ENCODE measurements around the gene P2RX6. TPM values are rescaled to one million over a fixed set of nuclear protein-coding genes. Genes with fewer than 3 reads are reported as not detected.

P2RX6 gene
- total and polyA plus RNA-seq, 12 donors: 0.07 to 7.7 (median 3.2) TPM

DNA sequence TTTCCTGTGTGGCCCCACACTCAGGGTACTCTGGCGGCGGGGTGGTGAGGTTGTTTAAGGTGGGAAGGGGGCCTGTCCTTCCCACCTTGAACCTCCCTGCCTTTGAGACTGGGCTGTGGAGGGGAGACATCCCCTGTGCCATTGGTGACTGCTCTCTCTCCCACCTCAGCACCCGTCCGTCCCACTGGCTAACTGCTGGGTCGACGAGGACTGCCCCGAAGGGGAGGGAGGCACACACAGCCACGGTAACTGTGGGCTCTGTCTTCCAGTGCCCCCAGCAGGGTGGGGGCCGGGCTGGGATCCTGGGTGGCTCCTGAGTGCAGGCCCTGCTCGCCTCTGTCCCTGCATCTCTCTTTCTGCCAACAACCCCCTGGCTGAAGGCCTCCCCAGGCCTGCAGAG lies 7.5 kb downstream of the P2RX6 start:
- Histone ChIP-seq H3K4me1 (peaks cover 0 to 4% (median 0%) of the 10 kb centered on the region in 9 donors), H3K27ac (no peak overlapping the region), H3K36me3 (no peaks in the 10 kb centered on the region), H3K9me3 (no peaks in the 10 kb centered on the region), H3K27me3 (no peaks in the 10 kb centered on the region), H3K4me3 (no peak overlapping the region)
- intact Hi-C loops (cut with DNase I): loop anchor here in 1 of 10 donors (10.0 kb wide), 1 partner anchor 78 kb away; no protein-coding TSS in a partner anchor
- TF ChIP-seq, protein P1, sequence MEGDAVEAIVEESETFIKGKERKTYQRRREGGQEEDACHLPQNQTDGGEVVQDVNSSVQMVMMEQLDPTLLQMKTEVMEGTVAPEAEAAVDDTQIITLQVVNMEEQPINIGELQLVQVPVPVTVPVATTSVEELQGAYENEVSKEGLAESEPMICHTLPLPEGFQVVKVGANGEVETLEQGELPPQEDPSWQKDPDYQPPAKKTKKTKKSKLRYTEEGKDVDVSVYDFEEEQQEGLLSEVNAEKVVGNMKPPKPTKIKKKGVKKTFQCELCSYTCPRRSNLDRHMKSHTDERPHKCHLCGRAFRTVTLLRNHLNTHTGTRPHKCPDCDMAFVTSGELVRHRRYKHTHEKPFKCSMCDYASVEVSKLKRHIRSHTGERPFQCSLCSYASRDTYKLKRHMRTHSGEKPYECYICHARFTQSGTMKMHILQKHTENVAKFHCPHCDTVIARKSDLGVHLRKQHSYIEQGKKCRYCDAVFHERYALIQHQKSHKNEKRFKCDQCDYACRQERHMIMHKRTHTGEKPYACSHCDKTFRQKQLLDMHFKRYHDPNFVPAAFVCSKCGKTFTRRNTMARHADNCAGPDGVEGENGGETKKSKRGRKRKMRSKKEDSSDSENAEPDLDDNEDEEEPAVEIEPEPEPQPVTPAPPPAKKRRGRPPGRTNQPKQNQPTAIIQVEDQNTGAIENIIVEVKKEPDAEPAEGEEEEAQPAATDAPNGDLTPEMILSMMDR (IDR thresholded peaks at IDR 0.05): no peak
- WGBS, 2 donors: 76% methylated on average over 10 of the region's 10 CpGs
- ATAC-seq (no peak), DNase-seq (no peak)

GRCh38 chr22:21022955-21023614 lies 8.1 kb downstream of the P2RX6 start:
- no peak overlapping the region for H3K27ac ChIP-seq
- ATAC-seq (no peak), DNase-seq (no peak)
- intact Hi-C loops (cut with DNase I): loop anchor here in 1 of 10 donors (10.0 kb wide), 1 partner anchor 78 kb away; no protein-coding TSS in a partner anchor
- 88% methylated on average over 12 to 13 of the region's 13 CpGs for WGBS, 2 donors
- H3K9me3 ChIP-seq: no peaks in the 10 kb centered on the region
- no peaks in the 10 kb centered on the region for H3K36me3 ChIP-seq
- H3K27me3 ChIP-seq: no peaks in the 10 kb centered on the region
- H3K4me1 ChIP-seq: peaks cover 0 to 8% (median 0%) of the 10 kb centered on the region in 9 donors
- TF ChIP-seq, protein P1 (IDR thresholded peaks at IDR 0.05): no peak
- H3K4me3 ChIP-seq: no peak overlapping the region

DNA sequence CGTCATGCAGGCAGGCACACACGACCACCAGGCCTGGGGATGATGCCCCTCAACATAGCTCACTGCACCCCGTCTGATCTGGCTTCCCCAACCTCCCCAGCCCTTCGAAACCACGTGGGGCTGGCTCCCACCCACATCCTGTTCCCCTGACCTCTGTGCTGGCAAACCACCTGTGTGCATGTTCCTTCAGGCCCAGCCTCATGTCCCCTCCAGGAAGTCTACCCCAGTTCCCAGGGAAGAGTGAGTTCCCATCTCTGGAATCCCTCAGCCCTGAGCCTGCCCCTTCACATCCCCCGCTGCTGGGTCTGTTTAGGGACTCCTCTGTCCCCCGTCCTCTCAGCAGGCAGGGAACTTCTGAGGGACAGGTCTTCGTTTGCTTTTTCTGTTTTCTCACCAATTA lies 10.3 kb downstream of the P2RX6 start:
- no peak overlapping the region for H3K4me3 ChIP-seq
- ATAC-seq (no peak), DNase-seq (no peak)
- no peaks in the 10 kb centered on the region for H3K9me3 ChIP-seq
- peaks cover 0 to 14% (median 3%) of the 10 kb centered on the region in 7 donors for H3K27me3 ChIP-seq
- no peak overlapping the region for H3K27ac ChIP-seq
- TF ChIP-seq, protein P1 (IDR thresholded peaks at IDR 0.05): no peak
- intact Hi-C loops (cut with DNase I): loop anchor here in 1 of 10 donors (10.0 kb wide), 1 partner anchor 80 kb away; no protein-coding TSS in a partner anchor
- 72 to 79% methylated on average over 8 of the region's 8 CpGs for WGBS, 2 donors
- H3K36me3 ChIP-seq: no peaks in the 10 kb centered on the region
- H3K4me1 ChIP-seq: peaks cover 0 to 8% (median 0%) of the 10 kb centered on the region in 9 donors

DNA sequence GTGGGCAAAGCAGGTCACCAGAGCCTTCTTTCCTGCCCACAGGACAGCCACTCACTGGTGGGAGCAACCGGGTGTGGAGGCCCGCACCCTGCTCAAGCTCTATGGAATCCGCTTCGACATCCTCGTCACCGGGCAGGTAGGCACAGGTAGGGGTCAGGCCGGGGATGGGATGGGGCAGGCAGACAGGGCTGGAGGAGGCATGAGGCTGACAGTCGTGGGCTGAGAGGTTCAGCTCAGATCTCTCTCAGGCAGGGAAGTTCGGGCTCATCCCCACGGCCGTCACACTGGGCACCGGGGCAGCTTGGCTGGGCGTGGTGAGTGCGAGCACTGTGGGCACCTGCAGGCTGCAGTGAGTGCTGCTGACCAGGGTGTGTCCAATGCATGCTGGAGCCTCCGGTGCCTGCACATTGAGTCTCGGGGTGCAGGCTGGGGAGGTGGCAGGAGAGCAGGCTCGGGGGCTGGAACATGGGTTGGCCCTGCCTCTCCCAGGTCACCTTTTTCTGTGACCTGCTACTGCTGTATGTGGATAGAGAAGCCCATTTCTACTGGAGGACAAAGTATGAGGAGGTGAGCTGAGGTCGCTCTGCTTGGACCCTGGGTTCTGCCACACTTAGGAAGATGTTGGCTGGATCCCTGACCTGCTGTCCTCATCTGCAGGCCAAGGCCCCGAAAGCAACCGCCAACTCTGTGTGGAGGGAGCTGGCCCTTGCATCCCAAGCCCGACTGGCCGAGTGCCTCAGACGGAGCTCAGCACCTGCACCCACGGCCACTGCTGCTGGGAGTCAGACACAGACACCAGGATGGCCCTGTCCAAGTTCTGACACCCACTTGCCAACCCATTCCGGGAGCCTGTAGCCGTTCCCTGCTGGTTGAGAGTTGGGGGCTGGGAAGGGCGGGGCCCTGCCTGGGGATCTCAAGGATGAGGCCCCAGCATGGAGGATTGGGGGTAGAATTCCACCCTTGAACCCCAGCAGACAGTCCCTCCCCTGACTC lies 11.1 kb downstream of the P2RX6 start:
- TF ChIP-seq, protein P1 (IDR thresholded peaks at IDR 0.05): no peak
- Histone ChIP-seq H3K27me3 (peaks cover 0 to 22% (median 11%) of the 10 kb centered on the region in 7 donors), H3K9me3 (no peaks in the 10 kb centered on the region), H3K4me1 (peaks cover 0 to 8% (median 0%) of the 10 kb centered on the region in 9 donors), H3K36me3 (no peaks in the 10 kb centered on the region), H3K27ac (no peak overlapping the region), H3K4me3 (no peak overlapping the region)
- 91 to 92% methylated on average over 27 of the region's 27 CpGs for WGBS, 2 donors
- no peak for DNase-seq
- ATAC-seq: no peak
- intact Hi-C loops (cut with DNase I): loop anchor here in 1 of 10 donors (10.0 kb wide), 1 partner anchor 81 kb away; no protein-coding TSS in a partner anchor

Data from heart right ventricle (tissue), 16 donors.